ENCODE measurements around the gene TRA2B. TPM values are rescaled to one million over a fixed set of nuclear protein-coding genes. Genes with fewer than 3 reads are reported as not detected.

TRA2B gene
- total and polyA plus RNA-seq, 2 of the 8 experiments (the other 6 are each of a cell fraction or from before 2014, with no cell fraction given): 206 to 274 TPM

DNA sequence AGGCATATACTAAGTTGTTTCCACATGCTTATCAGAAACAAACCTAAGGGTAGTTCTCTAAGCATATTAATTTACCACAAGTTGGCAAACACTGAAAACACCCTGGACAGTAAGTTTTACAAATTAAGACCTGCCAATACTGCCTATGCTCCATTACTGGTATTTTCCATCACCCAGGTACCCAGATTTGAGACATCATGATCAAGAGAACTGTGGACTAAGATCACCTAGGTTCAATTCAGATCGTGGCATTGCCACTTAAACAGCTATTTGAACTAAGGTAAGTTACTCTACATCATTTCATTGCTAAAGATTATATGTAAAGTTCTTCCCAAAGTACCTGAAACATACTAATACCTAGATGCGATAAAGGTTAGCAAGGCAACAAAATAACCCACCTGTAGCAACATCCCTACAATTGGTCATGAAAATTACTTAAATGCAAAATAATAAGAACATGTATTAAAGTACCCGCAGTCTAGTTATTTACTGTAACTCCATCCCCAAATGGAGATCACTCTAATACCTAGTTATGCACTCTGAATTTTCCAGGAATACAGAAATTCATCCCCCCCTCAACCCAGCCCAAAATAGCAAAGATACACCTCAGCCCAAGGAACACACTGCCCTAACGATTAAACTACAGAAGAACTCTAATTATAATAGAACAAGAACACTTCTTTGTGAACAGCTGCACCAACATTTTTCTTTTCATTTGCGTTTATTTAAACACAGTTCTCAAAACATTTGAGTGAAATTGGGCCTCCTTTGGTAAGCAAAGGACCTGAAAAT lies 21.6 kb downstream of the TRA2B start:
- ChIA-PET POLR2A (ENCODE audit: partially characterized antibody) (interaction anchor here (1.6 to 8.4 kb wide), 3 partner anchors 10 to 32 kb away, joined by 3 to 176 read pairs (median 70); partner anchors contain the start of gene TRA2B), CTCF (ENCODE audit: partially characterized antibody) (no interaction called here)
- Histone ChIP-seq H3K4me3 (ENCODE audit: extremely low read depth in 1 of 4, insufficient read depth in 2 of 4, low read depth in 3 of 4, low read length in 4 of 4) (no peak overlapping the region), H3K79me2 (ENCODE audit: control insufficient read depth in 1 of 2, insufficient read depth in 2 of 2, low read length in 2 of 2) (peaks cover 4 to 61% of the 10 kb centered on the region in 2 experiments; a peak in 3 of 4 replicates), H3K27ac (ENCODE audit: low read depth, low read length) (no peak overlapping the region), H2BK12ac (ENCODE audit: low read depth, low read length) (no peak overlapping the region), H3K56ac (replicated peaks; ENCODE audit: insufficient read length, low read depth, low read length) (no peak overlapping the region), H3K18ac (ENCODE audit: extremely low read depth, low read length) (no peak overlapping the region), H4K8ac (ENCODE audit: extremely low read depth, insufficient read depth, low read length) (no peak overlapping the region), H2BK20ac (ENCODE audit: low read length) (no peak overlapping the region), H4K5ac (ENCODE audit: insufficient read length, low read depth, low read length) (no peak overlapping the region), H2BK5ac (ENCODE audit: low read depth, low read length) (no peak overlapping the region), H3K4ac (replicated peaks; ENCODE audit: insufficient read length, low read depth, low read length) (no peak overlapping the region), H3K23me2 (ENCODE audit: low read depth, low read length) (no peaks in the 10 kb centered on the region), H3K36me3 (ENCODE audit: control insufficient read depth in 2 of 4, insufficient read depth in 4 of 4, low read length in 3 of 4) (peaks cover 41 to 80% (median 64%) of the 10 kb centered on the region in 4 experiments), H3K9me3 (ENCODE audit: insufficient read depth in 2 of 2, low read depth in 1 of 2, low read length in 1 of 2) (no peaks in the 10 kb centered on the region), H4K91ac (replicated peaks; ENCODE audit: insufficient read length, low read length) (no peak overlapping the region), H2BK120ac (replicated peaks; ENCODE audit: low read depth, low read length) (no peak overlapping the region), H3K4me1 (replicated peaks in 1 of 4; ENCODE audit: control insufficient read depth in 3 of 4, insufficient read depth in 4 of 4, low read length in 3 of 4) (no peaks in the 10 kb centered on the region), H2BK15ac (ENCODE audit: low read length) (no peak overlapping the region), H2AFZ (ENCODE audit: low read length) (no peak overlapping the region), H4K20me1 (replicated peaks in 1 of 2; ENCODE audit: control insufficient read depth in 1 of 2, insufficient read depth in 2 of 2, low read length in 2 of 2) (peaks cover 10 to 11% of the 10 kb centered on the region in 2 experiments), H3K9ac (replicated peaks in 1 of 4; ENCODE audit: extremely low read depth in 1 of 4, low read depth in 3 of 4, low read length in 3 of 4) (no peak overlapping the region), H3K27me3 (replicated peaks in 1 of 4; ENCODE audit: control insufficient read depth in 3 of 4, extremely low read depth in 1 of 4, insufficient read depth in 3 of 4, low read length in 3 of 4) (no peaks in the 10 kb centered on the region), H2AK5ac (ENCODE audit: low read depth, low read length) (no peak overlapping the region), H3K23ac (ENCODE audit: insufficient read length) (no peak overlapping the region), H3K14ac (ENCODE audit: insufficient read length) (no peak overlapping the region), H3K4me2 (ENCODE audit: insufficient read depth in 1 of 2, low read depth in 2 of 2, low read length in 2 of 2) (no peak overlapping the region), H3K79me1 (ENCODE audit: low read depth, low read length) (no peaks in the 10 kb centered on the region; the same call in 1 of the 2 replicates)
- TF ChIP-seq YY1 (IDR thresholded peaks at IDR 0.05; ENCODE audit: low read depth, low read length) (no peak), POLR2AphosphoS5 (IDR thresholded peaks at IDR 0.05; ENCODE audit: low read depth, low read length) (peak; percentile 22), NRF1 (IDR thresholded peaks at IDR 0.05; ENCODE audit: low read depth, low read length) (no peak), POLR2A (IDR thresholded peaks at IDR 0.05; ENCODE audit: control extremely low read depth in 1 of 2, low read depth in 2 of 2, low read length in 2 of 2) (peak; percentile 44 to 69), SIRT6 (IDR thresholded peaks at IDR 0.05; ENCODE audit: low read length) (no peak), SUZ12 (IDR thresholded peaks at IDR 0.05; ENCODE audit: low read length) (no peak)
- WGBS, 2 experiments (ENCODE audit: extremely low coverage in 1 of 2, insufficient coverage in 1 of 2, insufficient read length in 1 of 2, insufficient replicate concordance in 2 of 2, low coverage in 1 of 2, low lambda C conversion rate in 2 of 2, missing lambda C conversion rate in 1 of 2): 91% methylated on average over 5 of the region's 5 CpGs; no CpG with 5 or more reads in 1 of the 2 experiments
- no peak for DNase-seq (ENCODE audit: low read depth in 1 of 2, low spot score in 2 of 2)
- no peak for FAIRE-seq

Measured in H1 (cell line).